Measurements from ENCODE around the gene TMEM253.

Gene TMEM253

DNA sequence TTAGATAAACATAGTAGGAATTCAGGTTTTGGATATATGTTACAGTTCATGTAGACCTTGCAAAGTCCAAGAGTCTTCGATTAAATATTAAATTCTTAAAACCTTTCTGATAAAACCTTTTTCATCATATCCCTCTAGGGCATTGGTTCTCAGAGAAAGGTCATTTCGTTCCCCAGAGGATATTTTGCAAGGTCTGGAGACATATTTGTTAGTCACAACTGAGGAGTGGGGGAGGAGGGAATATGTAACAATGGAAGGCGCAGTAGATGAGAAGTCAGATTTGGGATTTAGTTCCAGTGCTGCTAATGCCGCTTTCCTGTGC is 5.3 kb downstream of the TMEM253 start:
- no peak for DNase-seq

DNA sequence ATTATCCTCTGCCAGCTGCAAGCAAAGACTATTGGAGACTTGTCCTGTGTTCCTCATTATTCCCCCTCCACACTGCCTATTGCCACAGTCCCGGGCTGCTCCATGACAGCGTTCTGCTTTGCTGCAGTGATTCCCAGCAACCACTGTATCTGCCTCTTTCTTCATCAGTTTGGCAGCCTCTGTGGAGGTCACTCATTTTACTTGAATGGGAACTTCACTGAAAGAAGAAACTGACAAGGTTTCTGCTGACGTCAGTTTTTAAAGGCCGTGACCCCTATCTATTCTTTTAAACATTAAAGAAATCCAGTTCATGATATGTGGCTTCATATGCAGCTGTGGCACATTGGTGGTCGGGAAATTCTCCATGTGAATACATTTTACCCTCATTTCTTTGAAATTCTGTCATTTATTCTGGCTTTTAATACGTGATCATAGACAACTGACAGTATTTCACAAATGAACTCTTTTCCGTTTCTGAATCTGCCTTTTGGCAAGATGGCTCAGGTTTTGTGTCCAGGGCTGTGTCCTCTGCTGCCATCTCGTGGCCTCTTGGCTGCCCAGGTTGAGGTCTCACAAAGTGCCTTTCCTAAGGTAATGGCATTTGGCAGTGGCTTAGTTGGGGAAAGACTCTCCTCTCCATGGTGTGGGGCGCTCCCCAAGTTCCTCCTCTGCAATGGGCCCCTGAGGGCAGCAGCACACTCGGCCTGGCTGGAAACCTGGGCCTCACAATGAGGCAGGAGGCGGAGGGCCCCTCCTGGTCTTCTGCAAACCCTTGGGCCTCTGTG is 5.8 kb downstream of the TMEM253 start:
- DNase-seq, result peak; percentile 78

DNA sequence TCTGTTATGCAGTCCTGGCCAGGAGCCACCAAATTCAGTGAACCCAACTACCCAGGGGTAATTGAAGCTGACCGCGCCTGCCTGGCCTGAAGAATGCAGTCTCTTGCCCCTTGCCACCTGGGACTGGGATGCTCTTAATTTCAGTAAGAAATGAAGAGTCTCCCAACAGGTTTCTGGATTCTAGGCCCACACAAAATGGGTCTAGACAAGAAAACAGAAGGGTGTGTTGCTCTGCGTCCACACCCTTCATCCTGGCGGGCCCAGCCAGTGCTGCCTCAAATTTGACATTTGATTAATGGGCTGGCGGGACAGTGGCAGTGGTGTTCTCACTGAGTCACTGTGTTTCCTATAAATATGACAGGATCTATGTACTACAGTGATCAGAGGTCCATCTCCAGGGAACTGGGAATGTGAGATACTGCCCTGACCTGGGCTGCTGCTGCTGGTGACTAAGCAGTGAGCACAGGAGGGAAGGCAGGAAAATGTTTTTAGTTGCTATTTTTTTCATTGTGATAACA is 6.5 kb downstream of the TMEM253 start:
- DNase-seq, result peak; percentile 31

DNA sequence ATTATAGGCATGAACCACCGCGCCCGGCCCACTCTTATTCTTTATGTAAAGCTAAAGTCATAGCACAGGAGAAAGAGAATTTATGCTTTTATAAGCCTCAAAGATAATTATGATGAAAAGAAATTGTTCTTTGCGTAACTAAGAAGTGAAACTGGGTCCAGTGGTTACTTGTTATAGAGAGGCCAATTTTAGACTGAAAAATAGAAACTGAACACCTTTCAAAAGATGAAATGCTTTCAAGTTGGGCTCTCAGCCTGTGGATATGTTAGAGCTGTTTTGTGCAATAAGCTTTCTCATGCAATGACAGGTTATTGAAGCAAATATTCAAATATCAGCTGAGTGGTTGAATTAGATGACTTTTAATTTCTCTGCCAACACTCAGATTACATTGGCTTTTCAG is 7.9 kb downstream of the TMEM253 start:
- no peak for DNase-seq

DNA sequence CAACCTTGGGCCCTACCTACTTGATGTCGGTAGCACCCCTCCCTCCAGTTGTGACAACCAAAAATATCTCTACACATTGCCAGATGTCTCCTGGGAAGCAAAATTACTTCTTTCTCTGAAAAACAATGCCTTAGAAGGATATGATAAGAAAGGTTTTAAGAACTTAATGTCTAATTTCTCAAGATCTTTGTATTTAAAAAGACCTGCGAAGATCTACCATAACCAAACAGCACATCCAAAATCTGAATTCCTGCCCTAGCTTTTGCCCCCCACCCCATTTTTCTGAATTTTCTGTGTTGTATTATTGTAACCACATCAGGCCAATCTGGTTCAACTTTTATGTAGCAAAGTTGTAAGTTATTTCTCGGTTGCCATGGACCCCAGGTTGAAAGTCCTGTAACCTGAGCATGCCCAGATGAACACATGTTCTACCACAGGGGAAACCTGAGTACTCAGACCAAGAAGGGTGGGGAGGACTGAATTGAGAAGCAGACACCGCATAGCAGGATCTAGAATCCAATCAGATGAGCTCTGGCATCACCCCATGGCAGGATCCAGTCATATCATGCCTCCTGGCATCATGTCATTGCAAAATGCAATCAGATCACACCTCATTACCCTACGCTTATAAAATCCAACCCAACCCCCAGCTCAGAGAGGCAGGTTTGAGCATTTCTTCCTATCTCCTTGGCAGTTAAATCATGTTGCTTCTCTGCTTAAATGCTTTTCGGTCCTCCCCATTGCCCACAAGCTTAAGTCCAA is 8.7 kb downstream of the TMEM253 start:
- no peak for DNase-seq

DNA sequence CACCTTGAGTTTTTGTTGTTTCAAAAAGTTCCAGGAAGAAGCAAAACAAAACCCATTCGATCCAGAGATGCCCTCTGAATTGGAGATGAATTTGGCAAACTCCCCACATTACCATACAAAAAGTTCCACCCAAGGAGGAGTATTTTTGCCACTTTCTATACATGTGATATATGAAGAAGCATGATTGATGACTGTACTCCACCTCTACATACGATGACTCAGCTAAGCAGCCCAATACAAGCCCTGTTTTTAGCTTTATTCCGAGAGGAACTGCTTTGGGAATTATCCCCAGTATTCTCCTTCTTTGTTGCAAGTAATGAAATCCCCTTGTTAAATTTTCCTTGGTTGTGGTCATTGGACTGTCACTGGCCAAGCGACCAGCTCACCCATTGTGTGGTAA is 11.4 kb downstream of the TMEM253 start:
- DNase-seq, result no peak

DNA sequence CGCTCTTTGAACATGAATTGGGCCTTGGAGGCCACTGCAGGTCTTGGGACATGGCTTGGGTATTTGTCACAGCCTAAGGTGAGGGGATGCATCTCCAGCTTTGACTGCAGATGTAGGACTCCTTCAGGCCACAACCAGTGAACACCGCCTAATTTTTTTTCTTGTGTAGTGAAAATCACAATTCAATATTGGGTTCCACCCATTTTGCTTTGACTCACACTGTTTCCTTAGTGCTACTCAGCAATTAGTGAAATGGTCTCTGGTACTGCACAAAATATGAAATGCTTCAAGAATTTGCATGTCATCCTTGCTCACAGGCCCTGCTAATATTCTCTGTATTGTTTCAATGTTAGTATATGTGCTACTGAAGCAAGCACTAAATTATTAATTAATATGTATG is 12.5 kb downstream of the TMEM253 start:
- DNase-seq, result no peak

DNA sequence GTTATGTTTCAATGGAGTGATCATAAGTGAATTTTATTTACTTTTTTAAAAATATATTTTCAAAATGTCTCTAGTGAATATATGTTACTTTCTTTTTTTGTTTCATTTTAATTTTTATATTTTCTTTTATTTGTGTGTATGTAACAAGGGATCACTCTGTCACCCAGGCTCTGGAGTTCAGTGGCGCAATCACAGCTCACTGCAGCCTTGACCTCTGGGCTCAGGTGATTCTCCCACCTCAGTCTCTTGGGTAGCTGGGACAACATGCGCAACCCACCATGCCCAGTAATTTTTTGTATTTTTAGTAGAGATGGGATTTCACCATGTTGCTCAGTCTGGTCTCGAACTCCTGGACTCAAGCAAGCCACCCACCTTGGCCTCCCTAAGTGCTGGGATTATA is 18.1 kb downstream of the TMEM253 start:
- DNase-seq, result no peak

DNA sequence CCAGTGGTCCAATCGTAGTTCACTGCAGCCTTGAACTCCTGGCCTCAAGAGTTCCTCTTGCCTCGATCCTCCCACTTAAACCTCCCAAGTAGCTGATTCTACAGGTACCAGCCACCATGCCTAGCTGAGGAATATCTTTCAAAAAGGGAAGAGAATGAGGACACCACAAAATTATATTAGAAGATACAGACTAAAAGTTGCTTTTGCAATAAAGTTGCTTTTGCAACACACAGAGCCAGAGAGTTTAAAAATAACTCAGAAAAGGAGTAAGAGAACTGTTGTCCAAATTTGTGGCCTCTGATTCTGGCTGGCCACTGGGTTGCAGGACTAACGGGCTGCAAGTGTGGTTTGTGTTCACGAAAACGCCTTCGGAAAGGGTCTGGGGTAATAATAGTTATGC is 19.8 kb downstream of the TMEM253 start:
- DNase-seq, result no peak

DNA sequence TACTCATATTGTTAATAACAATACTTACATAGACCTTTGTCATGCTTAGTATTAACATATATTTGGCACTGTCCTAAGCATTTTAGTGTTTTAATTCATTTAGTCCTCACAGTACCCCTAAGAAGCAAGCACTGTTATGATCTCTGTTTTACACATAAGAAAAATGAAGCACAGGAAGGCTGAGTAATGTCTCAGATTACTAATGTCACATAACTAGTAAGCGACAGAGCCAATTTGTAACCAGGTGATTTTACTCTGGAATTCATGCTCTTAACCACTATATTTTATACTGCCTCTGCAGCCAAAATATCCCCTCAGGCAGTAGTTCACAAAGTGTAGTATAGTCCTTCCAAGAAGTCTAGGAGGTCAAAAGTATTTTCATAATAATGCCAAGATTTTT is 20.3 kb downstream of the TMEM253 start:
- DNase-seq, result no peak

DNA sequence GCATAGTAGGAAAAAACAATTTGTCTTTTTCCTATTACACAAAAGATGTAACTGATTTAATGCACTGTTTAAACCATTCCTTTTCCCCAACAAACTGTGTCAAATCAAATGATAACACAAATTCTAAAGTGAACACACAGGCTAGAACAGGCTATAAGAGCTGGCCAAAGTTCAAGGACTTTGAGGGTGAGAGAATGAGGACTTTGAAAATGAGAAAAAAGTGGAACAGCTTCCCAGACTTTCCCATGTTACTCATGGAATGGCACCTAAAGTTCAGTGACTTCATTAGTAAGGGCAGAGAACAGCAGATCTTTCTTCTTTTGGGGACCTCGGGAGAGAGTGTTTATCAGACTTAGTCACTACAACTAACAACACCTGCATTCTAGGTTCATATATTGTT is 22.6 kb downstream of the TMEM253 start:
- DNase-seq, result no peak

DNA sequence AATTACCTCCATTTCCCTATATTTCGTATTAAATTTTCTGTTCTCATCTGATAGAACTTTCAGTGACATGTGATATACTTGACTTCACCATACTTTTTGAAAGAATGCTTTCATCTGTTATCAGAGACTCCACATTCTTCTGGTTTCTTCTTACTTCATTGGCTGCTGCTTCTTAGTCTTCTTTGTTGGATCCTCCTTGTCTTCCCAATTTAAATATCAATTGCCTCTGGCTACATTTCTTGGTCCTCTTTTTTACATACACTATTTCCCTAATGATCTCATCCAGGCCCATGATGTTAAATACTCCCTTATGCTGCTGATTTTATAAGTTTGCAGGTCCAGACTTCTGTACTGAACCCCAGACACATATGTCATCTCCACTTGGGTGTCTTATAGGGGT is 33.0 kb downstream of the TMEM253 start:
- no peak for DNase-seq

DNA sequence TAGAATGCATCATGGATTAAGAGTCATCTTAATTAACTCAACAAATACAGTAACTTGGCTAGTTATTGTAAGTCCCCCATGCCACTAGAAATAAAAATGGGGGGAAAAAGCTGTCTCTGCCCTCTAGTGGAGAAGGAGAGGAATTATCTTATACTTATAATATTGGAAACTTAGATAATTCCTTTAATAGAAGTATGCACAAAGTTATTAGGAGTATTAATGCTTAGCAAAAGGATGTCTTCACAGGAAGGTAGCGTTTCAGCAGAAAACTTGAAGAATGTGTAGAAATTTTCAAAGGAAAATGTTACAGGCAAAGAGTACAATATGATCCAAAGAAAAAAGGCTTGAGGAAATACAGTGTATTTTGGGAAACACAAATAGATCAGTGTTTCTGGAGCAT is 35.2 kb downstream of the TMEM253 start:
- no peak for DNase-seq

DNA sequence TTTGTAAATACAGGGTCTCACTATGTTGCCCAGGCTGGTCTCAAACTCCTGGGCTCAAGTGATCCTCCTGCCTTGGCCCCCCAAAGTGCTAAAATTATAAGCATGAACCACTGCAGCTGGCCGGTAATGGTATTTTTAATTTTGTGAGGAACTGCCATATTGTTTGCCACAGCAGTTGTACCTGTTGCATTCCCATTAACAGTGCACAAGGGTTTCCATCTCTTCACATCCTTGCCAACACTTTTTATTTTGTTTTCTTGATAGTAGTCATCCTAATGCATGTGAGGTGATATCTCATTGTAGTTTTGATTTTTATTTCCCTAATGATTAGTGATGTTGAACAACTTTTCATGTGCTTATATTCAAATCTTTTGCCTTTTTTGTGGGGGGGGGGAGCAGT is 41.5 kb downstream of the TMEM253 start:
- no peak for DNase-seq

DNA sequence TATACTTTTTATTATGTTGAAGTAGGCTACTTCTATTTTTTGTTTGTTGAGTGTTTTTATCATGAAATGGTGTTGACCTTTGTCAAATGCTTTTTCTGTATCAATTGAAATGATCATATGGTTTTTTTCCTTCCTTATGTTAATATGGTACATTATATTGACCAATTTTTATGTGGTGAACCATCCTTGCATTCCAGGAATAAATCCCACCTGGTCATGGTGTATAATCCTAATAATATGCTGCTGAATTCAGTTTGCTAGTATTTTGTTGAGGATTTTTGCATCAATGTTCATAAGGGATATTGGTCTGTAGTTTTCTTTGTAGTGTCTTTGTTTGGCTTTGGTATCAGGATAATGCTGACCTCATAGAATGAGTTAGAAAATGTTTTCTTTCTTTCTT is 44.6 kb downstream of the TMEM253 start:
- DNase-seq, result no peak

DNA sequence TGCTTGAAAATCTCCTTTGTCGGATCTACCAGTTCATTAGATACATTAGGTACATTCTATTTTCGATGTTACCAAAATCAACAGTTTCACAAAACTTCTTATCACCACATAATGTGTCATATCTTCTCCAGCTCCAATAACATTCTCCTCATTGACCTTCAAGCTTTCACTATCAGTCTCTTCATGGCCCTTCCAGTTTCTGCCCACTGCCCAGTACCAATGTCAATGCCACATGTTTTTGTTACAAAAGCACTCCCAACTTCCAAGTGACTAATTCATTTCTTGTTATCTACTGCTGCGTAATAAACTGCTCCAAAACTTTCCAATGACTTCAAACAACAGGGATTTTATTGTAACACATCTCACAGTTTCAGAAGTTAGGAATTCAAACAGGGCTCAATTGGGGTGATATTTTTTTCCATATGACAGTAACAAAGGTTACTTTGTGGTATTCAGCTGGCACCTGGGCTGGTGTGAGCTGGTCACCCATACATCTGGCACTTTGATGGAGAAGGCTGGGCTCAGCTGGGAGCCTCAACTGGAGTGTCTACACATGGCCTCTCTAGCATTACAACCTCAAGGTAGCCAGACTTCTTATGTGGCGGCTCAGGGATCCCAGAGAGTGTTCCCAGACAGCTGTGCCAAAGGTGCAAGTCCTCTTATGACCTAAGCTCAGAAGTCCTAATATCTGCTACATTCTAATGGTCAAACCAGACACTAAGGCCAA is 48.9 kb downstream of the TMEM253 start:
- no peak for DNase-seq

Measured in kidney glomerular epithelial cell (primary cell).